ENCODE results near the gene COX7B2.

DNA sequence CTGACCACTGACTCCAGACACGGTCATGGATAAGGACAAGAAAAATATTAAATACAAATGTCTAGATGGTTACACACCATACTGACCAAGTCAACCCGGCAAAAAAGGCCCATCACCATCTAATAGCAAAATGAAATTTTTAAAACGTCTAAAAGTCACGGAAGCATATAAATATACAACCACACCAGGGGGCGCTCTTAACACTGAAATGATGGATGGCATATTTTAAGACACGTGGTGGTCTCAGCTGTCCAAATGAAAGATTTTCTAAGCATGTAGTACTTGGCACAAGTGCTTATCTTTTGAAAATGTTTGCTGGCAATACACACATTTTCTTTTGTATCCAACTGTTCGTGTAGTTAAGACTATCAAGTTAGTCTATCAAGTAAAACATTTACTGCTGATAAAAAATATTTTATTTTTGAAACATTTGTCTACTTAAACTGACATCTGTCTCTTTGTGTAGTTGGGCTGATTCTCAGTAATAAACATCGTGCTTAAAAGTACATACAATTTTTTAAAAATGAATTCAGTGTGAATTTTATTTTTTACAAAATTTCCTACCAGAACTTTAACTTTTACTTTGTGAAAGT is 64.6 kb downstream of the COX7B2 start:
- TF ChIP-seq, protein P1, sequence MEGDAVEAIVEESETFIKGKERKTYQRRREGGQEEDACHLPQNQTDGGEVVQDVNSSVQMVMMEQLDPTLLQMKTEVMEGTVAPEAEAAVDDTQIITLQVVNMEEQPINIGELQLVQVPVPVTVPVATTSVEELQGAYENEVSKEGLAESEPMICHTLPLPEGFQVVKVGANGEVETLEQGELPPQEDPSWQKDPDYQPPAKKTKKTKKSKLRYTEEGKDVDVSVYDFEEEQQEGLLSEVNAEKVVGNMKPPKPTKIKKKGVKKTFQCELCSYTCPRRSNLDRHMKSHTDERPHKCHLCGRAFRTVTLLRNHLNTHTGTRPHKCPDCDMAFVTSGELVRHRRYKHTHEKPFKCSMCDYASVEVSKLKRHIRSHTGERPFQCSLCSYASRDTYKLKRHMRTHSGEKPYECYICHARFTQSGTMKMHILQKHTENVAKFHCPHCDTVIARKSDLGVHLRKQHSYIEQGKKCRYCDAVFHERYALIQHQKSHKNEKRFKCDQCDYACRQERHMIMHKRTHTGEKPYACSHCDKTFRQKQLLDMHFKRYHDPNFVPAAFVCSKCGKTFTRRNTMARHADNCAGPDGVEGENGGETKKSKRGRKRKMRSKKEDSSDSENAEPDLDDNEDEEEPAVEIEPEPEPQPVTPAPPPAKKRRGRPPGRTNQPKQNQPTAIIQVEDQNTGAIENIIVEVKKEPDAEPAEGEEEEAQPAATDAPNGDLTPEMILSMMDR (IDR thresholded peaks at IDR 0.05; ENCODE audit: low read depth, low read length, missing input control), result peak; percentile 65
- TF ChIP-seq, protein P2, sequence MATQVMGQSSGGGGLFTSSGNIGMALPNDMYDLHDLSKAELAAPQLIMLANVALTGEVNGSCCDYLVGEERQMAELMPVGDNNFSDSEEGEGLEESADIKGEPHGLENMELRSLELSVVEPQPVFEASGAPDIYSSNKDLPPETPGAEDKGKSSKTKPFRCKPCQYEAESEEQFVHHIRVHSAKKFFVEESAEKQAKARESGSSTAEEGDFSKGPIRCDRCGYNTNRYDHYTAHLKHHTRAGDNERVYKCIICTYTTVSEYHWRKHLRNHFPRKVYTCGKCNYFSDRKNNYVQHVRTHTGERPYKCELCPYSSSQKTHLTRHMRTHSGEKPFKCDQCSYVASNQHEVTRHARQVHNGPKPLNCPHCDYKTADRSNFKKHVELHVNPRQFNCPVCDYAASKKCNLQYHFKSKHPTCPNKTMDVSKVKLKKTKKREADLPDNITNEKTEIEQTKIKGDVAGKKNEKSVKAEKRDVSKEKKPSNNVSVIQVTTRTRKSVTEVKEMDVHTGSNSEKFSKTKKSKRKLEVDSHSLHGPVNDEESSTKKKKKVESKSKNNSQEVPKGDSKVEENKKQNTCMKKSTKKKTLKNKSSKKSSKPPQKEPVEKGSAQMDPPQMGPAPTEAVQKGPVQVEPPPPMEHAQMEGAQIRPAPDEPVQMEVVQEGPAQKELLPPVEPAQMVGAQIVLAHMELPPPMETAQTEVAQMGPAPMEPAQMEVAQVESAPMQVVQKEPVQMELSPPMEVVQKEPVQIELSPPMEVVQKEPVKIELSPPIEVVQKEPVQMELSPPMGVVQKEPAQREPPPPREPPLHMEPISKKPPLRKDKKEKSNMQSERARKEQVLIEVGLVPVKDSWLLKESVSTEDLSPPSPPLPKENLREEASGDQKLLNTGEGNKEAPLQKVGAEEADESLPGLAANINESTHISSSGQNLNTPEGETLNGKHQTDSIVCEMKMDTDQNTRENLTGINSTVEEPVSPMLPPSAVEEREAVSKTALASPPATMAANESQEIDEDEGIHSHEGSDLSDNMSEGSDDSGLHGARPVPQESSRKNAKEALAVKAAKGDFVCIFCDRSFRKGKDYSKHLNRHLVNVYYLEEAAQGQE (IDR thresholded peaks at IDR 0.05), result no peak
- no peak for TF ChIP-seq YY1 (IDR thresholded peaks at IDR 0.05)

Measured in liver (tissue), 2 donors.